CD4-positive, alpha-beta T cell (primary cell): ENCODE results near the gene CTIF. TPM values are rescaled to one million over a fixed set of nuclear protein-coding genes. Genes with fewer than 3 reads are reported as not detected.

Source experiments
- ATAC-seq: fragments of 200-7000 bp; cut with Tn5 transposase; one replicate; pipeline ENCODE4 v1.10.0; 2022; ENCODE audit warnings: mild to moderate bottlenecking; ENCODE audit not compliant: poor library complexity
- CTCF ChIA-PET: fragments of 350-600 bp; sonication (Branson Sonifier 250); formaldehyde crosslinking; loops from one replicate; lab custom pipeline; 2021; ENCODE audit warnings: antibody characterized with exemption, inconsistent platforms; lab: Charles Lee
- POLR2A ChIA-PET: fragments of 350-600 bp; sonication (Branson Sonifier 250); formaldehyde crosslinking; loops from one replicate; lab custom pipeline; 2021; ENCODE audit warnings: antibody characterized with exemption, inconsistent platforms; lab: Charles Lee
- DNase-seq, 14 experiments: peaks; one replicate each; pipeline ENCODE4 v3.0.0-alpha.2; 2013 to 2020; ENCODE audit warnings: mixed read lengths in 2 of 14
- H3K27ac ChIP-seq, 2 donors: one replicate each; pipeline versions ENCODE4 v1.5.1 to v1.7.0; 2013; ENCODE audit warnings: low read length in 2 of 2, low read depth in 1 of 2, mild to moderate bottlenecking in 1 of 2
- H3K27me3 ChIP-seq, 2 experiments: 1 replicate in 1 of 2; 2 replicates in 1 of 2; pipeline versions ENCODE4 v1.6.1 to v1.7.0; 2013; ENCODE audit warnings: low read length in 2 of 2, control low read depth in 1 of 2, mild to moderate bottlenecking in 1 of 2, moderate library complexity in 1 of 2; ENCODE audit not compliant: insufficient read depth in 2 of 2, control insufficient read depth in 1 of 2
- H3K36me3 ChIP-seq: one replicate; pipeline ENCODE4 v1.6.1; 2013; ENCODE audit warnings: low read length, control low read depth; ENCODE audit not compliant: insufficient read depth
- H3K4me1 ChIP-seq: one replicate; pipeline ENCODE4 v1.6.1; 2013; ENCODE audit warnings: low read length, control low read depth; ENCODE audit not compliant: insufficient read depth
- H3K4me3 ChIP-seq: one replicate; pipeline ENCODE4 v1.5.1; 2013; ENCODE audit warnings: mild to moderate bottlenecking, low read length, moderate library complexity
- H3K9me3 ChIP-seq, 2 experiments: 1 replicate in 1 of 2; 2 replicates in 1 of 2; pipeline versions ENCODE4 v1.6.1 to v1.7.0; 2013; ENCODE audit warnings: low read length in 2 of 2, mild to moderate bottlenecking in 2 of 2, control low read depth in 1 of 2, moderate library complexity in 1 of 2; ENCODE audit not compliant: control insufficient read depth in 1 of 2, insufficient read depth in 1 of 2
- H3K27ac Mint-ChIP-seq: one replicate; pipeline ENCODE4 v1.8.0; 2020; ENCODE audit warnings: mixed read lengths
- H3K27me3 Mint-ChIP-seq: one replicate; pipeline ENCODE4 v1.8.0; 2021; ENCODE audit warnings: mixed read lengths
- H3K36me3 Mint-ChIP-seq: one replicate; pipeline ENCODE4 v1.8.0; 2021; ENCODE audit warnings: low read depth, mixed read lengths
- H3K4me1 Mint-ChIP-seq: one replicate; pipeline ENCODE4 v1.8.0; 2021; ENCODE audit warnings: low read depth, mixed read lengths
- H3K4me3 Mint-ChIP-seq: one replicate; pipeline ENCODE4 v1.8.0; 2020; ENCODE audit warnings: mild to moderate bottlenecking, mixed read lengths
- H3K9me3 Mint-ChIP-seq: one replicate; pipeline ENCODE4 v1.8.0; 2020; ENCODE audit warnings: mixed read lengths
- CTCF ChIP-seq: fragments of 200-600 bp; IDR thresholded peaks from one replicate; pipeline ENCODE4 v1.8.0; 2022; ENCODE audit warnings: antibody characterized with exemption, mild to moderate bottlenecking
- intact Hi-C, 2 experiments: fragments of 100-400 bp; cut with DNase I in 1 of 2; cut with micrococcal nuclease in 1 of 2; formaldehyde crosslinking; loops; one replicate each; pipeline versions ENCODE4 v1.15.1 to v1.9.0; 2023 to 2025; cut with DNase I, micrococcal nuclease
- total RNA-seq, 174 experiments: library from RNA in 2 of 174; stranded (reverse) in 2 of 174; gene quantifications; one replicate each; pipeline ENCODE4 v1.2.3 and lab custom pipeline; 2021 to 2026

CTIF gene
- total RNA-seq, 2 experiments from 2014 or later = 1.1 to 2.9 TPM

GRCh38 chr18:48673853-48674721 is 135.3 kb downstream of the CTIF start:
- no peaks in the 10 kb centered on the region for H3K27me3 Mint-ChIP-seq
- H3K9me3 Mint-ChIP-seq = no peaks in the 10 kb centered on the region
- H3K27ac Mint-ChIP-seq = no peak overlapping the region
- CTCF ChIA-PET = interaction anchor here (0.5 kb wide), 1 partner anchor 369 kb away, joined by 3 read pairs; no protein-coding TSS in a partner anchor
- DNase-seq (peak in 1 of 14 experiments; percentile 26), ATAC-seq (no peak)
- Histone ChIP-seq H3K4me1 (peaks cover 9% of the 10 kb centered on the region), H3K9me3 (peaks cover 5 to 16% of the 10 kb centered on the region in 2 experiments), H3K36me3 (no peaks in the 10 kb centered on the region), H3K27me3 (no peaks in the 10 kb centered on the region), H3K27ac (no peak overlapping the region), H3K4me3 (no peak overlapping the region)
- no peaks in the 10 kb centered on the region for H3K36me3 Mint-ChIP-seq
- no peak overlapping the region for H3K4me3 Mint-ChIP-seq
- no peak for TF ChIP-seq CTCF
- intact Hi-C loops = loop anchor here (2.0 to 10.0 kb wide), 8 partner anchors 271 to 841 kb away; no protein-coding TSS in a partner anchor
- POLR2A ChIA-PET = no interaction called here
- no peaks in the 10 kb centered on the region for H3K4me1 Mint-ChIP-seq

GRCh38 chr18:48674758-48675351 is 136.0 kb downstream of the CTIF start:
- H3K36me3 ChIP-seq = no peaks in the 10 kb centered on the region
- ChIA-PET POLR2A (no interaction called here), CTCF (interaction anchor here (0.5 to 1.0 kb wide), 2 partner anchors 15 to 368 kb away, joined by 3 read pairs; no protein-coding TSS in a partner anchor)
- ATAC-seq (peak; percentile 18), DNase-seq (peak in 1 of 14 experiments; percentile 8)
- H3K27ac Mint-ChIP-seq = no peak overlapping the region
- H3K4me3 Mint-ChIP-seq = no peak overlapping the region
- no peak for TF ChIP-seq CTCF
- no peaks in the 10 kb centered on the region for H3K27me3 ChIP-seq
- no peaks in the 10 kb centered on the region for H3K9me3 Mint-ChIP-seq
- intact Hi-C loops = loop anchor here (1.0 to 10.0 kb wide), 18 partner anchors 102 to 1682 kb away; partner anchors contain the start of gene CFAP53 (in 1 of the 2)
- H3K36me3 Mint-ChIP-seq = no peaks in the 10 kb centered on the region
- H3K9me3 ChIP-seq = peaks cover 5 to 15% of the 10 kb centered on the region in 2 experiments
- H3K27me3 Mint-ChIP-seq = no peaks in the 10 kb centered on the region
- H3K4me1 ChIP-seq = peaks cover 9% of the 10 kb centered on the region
- H3K4me1 Mint-ChIP-seq = no peaks in the 10 kb centered on the region
- no peak overlapping the region for H3K27ac ChIP-seq
- no peak overlapping the region for H3K4me3 ChIP-seq

GRCh38 chr18:48675352-48675761 is 136.5 kb downstream of the CTIF start:
- ChIA-PET CTCF (interaction anchor here (1.0 kb wide), 1 partner anchor 14 kb away, joined by 3 read pairs; no protein-coding TSS in a partner anchor), POLR2A (no interaction called here)
- no peaks in the 10 kb centered on the region for H3K36me3 Mint-ChIP-seq
- H3K27me3 Mint-ChIP-seq = no peaks in the 10 kb centered on the region
- intact Hi-C loops = loop anchor here (1.0 to 10.0 kb wide), 18 partner anchors 102 to 1682 kb away; partner anchors contain the start of gene CFAP53 (in 1 of the 2)
- peak; percentile 96 for ATAC-seq
- H3K4me3 ChIP-seq = no peak overlapping the region
- peaks cover 5 to 11% of the 10 kb centered on the region in 2 experiments for H3K9me3 ChIP-seq
- H3K27ac ChIP-seq = no peak overlapping the region
- no peaks in the 10 kb centered on the region for H3K27me3 ChIP-seq
- no peaks in the 10 kb centered on the region for H3K36me3 ChIP-seq
- H3K4me3 Mint-ChIP-seq = no peak overlapping the region
- peak; percentile 79 for TF ChIP-seq CTCF
- H3K27ac Mint-ChIP-seq = no peak overlapping the region
- peak; percentile 61 to 90 (median 78) for DNase-seq
- peaks cover 9% of the 10 kb centered on the region for H3K4me1 ChIP-seq
- H3K4me1 Mint-ChIP-seq = no peaks in the 10 kb centered on the region
- H3K9me3 Mint-ChIP-seq = no peaks in the 10 kb centered on the region
